Skeletal muscle tissue (tissue), 5 donors: ENCODE measurements around the gene ZBTB1. TPM values are rescaled to one million over a fixed set of nuclear protein-coding genes. Genes with fewer than 3 reads are reported as not detected.
A peak's percentile ranks its signal among the peaks of the same experiment; 100 is the strongest.
"Not testable (repeated sequence)": the region's sequence is repeated elsewhere in the genome, so short reads cannot be mapped to it uniquely, and the experiment has no call there.

ENCODE experiments used
- H3K27ac ChIP-seq: one replicate; pipeline ENCODE4 v1.7.0; 2013; ENCODE audit warnings: mild to moderate bottlenecking, low read depth, low read length, inconsistent platforms
- H3K27me3 ChIP-seq, 3 donors: one replicate each; pipeline ENCODE4 v1.7.0; 2013; ENCODE audit warnings: low read length in 3 of 3; ENCODE audit not compliant: control insufficient read depth in 3 of 3, insufficient read depth in 3 of 3
- H3K36me3 ChIP-seq, 3 donors: one replicate each; pipeline ENCODE4 v1.7.0; 2013; ENCODE audit warnings: low read length in 3 of 3; ENCODE audit not compliant: control insufficient read depth in 3 of 3, insufficient read depth in 3 of 3
- H3K4me1 ChIP-seq, 3 donors: one replicate each; pipeline ENCODE4 v1.7.0; 2013; ENCODE audit warnings: low read length in 3 of 3, mild to moderate bottlenecking in 3 of 3; ENCODE audit not compliant: control insufficient read depth in 3 of 3, insufficient read depth in 3 of 3
- H3K4me3 ChIP-seq, 3 donors: one replicate each; pipeline ENCODE4 v1.7.0; 2013; ENCODE audit warnings: low read length in 3 of 3
- H3K9ac ChIP-seq, 3 donors: one replicate each; pipeline ENCODE4 v1.7.0; 2013; ENCODE audit warnings: low read length in 3 of 3, mild to moderate bottlenecking in 3 of 3, moderate library complexity in 2 of 3, low read depth in 1 of 3
- H3K9me3 ChIP-seq, 3 donors: one replicate each; pipeline ENCODE4 v1.7.0; 2013; ENCODE audit warnings: low read length in 3 of 3; ENCODE audit not compliant: control insufficient read depth in 3 of 3
- small RNA-seq: library from RNA; depleted of rRNA; stranded (forward); fragments of <200 nt; gene quantifications from one replicate; pipeline ENCODE3, GENCODE V24; 2014
- total RNA-seq: library from RNA; depleted of rRNA; stranded (reverse); fragments of >200 nt; gene quantifications from one replicate; pipeline ENCODE4 v1.2.3, GENCODE V29; 2014
- donor health status: Osteomylitis.

Gene ZBTB1
- total RNA-seq, 1 donor from 2014 or later = 32.9 TPM

DNA sequence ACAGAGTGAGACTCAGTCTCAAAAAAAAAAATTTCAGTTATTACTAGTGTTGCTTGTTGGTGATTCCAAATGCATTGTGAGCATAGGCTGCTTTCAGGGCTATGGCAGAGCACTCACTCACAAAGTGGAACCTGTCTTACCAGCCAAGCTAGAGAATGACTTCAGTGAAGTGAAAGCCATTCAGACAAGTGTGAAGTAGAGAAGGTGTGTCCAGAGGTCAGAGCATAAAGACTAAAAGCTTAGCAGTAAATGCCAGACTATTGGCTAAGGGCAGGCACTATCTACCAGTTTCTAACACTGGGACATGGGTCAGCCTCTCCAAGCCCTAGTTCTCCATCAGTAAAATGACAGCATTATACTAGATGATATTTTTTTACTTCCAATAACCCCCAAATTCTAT, 57.9 kb downstream of the ZBTB1 start:
- Histone ChIP-seq H3K36me3 (no peaks in the 10 kb centered on the region), H3K4me1 (peaks cover 7 to 14% (median 10%) of the 10 kb centered on the region in 3 donors), H3K4me3 (no peak overlapping the region), H3K27ac (no peak overlapping the region), H3K27me3 (no peaks in the 10 kb centered on the region), H3K9me3 (no peaks in the 10 kb centered on the region), H3K9ac (no peak overlapping the region)

DNA sequence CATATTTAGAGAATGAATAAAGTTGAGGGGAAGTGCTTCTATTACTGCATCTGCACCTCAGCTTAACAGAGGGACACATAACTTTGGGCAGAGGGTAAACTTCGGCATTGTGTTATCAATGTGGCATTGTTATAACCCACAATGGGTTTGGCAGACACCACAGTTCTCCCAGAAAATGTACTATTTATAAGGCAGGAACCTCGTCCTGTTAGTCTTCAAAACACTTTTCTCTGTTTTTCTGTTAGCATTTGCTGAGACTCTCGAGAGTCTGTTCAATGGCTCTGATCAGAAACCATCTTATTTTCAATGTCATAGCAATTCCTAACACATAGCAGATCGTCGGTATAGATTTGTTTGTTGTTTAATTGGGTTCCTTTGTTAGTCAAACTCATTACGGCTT, 59.1 kb downstream of the ZBTB1 start:
- Histone ChIP-seq H3K4me3 (no peak overlapping the region), H3K4me1 (peaks cover 8 to 19% (median 10%) of the 10 kb centered on the region in 3 donors), H3K9me3 (no peaks in the 10 kb centered on the region), H3K36me3 (no peaks in the 10 kb centered on the region), H3K9ac (no peak overlapping the region), H3K27ac (no peak overlapping the region), H3K27me3 (no peaks in the 10 kb centered on the region)

DNA sequence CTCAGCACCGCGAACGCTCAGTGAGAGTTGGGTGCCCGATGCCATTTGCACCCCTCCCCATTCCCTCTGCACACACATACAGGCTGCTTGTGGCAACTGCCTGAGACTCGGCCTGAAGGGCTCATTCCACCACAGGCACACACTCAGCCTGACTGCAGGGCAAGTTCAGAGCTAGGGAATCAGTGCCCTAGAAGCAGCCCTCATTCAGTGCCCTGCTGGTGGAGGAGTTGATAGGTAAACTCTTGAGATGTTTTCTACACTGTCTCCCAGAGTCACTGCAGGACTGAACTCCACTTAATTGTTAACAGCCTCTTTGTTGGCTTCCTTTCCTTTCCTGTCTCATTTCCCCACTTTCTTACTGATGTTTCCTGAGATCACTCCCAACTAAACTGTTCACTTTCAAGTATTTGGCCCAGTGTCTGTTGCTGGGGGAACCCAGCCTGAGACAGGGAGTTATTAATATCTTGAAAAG, 62.1 kb downstream of the ZBTB1 start:
- H3K4me1 ChIP-seq = peaks cover 10 to 21% (median 19%) of the 10 kb centered on the region in 3 donors
- H3K27me3 ChIP-seq = no peaks in the 10 kb centered on the region
- H3K27ac ChIP-seq = peak overlapping the region; percentile 19
- H3K9ac ChIP-seq = peak overlapping the region in 1 of 3 donors; percentile 40
- H3K9me3 ChIP-seq = no peaks in the 10 kb centered on the region
- no peak overlapping the region for H3K4me3 ChIP-seq
- no peaks in the 10 kb centered on the region for H3K36me3 ChIP-seq

DNA sequence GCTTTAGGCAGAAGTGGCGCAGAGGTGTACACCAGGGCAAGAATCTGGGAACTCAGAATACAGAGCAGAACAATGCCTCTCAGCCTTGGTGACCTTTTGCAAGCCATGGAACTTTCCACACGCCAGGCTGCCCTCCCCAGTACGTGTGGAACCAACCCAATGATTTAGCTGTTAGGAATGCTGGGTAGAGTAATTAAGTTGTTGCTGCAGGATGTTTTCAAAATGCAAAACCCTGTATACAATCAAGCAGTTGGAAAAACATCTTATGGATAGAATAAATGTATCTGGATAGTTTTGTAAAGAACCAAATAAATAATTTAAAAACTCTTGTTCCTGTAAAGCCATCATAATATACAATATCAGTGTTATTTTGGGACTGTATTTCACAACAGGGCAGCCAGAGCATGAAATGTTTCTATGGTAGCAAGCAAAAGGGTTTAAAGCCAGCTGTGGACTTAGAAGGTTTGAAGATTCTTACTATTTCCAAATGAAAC, 64.6 kb downstream of the ZBTB1 start:
- Histone ChIP-seq H3K27me3 (no peaks in the 10 kb centered on the region), H3K4me3 (peak overlapping the region in 2 of 3 donors; percentile 4 to 24), H3K36me3 (no peaks in the 10 kb centered on the region), H3K27ac (peak overlapping the region; percentile 67), H3K9me3 (no peaks in the 10 kb centered on the region), H3K9ac (peak overlapping the region; percentile 24 to 54 (median 42)), H3K4me1 (peaks cover 21 to 36% (median 30%) of the 10 kb centered on the region in 3 donors)

DNA sequence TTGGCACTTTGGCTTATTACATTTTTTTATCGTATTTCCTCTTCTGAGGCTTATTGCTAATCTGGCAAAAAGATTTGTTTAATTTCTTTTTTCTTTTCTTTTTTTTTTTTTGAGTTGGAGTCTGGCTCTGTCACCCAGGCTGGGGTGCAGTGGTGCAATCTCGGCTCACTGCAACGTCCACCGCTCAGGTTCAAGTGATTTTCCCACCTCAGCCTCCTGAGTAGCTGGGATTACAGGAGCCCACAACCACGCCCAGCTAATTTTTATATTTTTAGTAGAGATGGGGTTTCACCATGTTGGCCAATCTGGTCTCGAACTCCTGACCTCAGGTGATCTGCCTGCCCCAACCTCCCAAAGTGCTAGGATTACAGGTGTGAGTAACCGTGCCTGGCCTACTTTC, 65.1 kb downstream of the ZBTB1 start:
- H3K27ac ChIP-seq = peak overlapping the region; percentile 67
- H3K9me3 ChIP-seq, H3K4me3 ChIP-seq, H3K27me3 ChIP-seq, H3K36me3 ChIP-seq: not testable (repeated sequence)
- peak overlapping the region in 2 of 3 donors; percentile 24 to 54 for H3K9ac ChIP-seq
- peaks cover 25 to 39% (median 30%) of the 10 kb centered on the region in 3 donors for H3K4me1 ChIP-seq

DNA sequence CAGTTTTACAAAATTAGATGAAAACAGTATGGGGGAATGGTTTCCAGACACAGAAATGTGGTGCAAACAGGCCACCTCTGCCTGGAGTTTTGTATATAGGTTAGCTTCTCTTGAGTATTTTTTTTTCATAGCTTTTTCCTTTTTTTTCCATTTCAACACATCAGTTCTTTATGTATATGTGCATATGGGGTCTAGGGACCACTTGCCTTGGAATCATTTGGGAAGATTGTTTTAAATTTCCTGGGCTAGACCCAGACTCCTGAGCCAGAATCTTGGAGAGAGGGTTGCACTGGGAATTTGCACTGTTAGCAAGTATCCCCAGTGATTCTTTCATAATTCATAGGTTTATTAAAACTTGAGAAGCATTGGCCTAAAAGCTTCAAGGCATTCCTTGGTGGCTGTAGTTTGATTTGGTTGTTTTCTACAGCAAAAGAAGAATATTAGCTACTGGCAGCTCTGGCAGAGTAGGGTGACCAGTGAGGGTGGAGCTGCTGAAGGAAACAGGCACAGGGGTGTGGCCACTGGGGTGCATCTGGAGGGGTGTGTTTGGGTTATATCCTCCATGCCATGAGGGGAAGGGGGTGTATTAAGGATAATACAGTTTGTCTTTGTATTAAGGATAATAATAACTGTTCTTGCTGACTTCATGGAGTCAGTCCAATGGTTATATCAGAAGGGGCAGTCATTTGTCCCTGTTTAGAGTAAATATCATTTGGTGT, 68.0 kb downstream of the ZBTB1 start:
- Histone ChIP-seq H3K4me1 (peaks cover 21 to 38% (median 22%) of the 10 kb centered on the region in 3 donors), H3K9ac (peak overlapping the region in 1 of 3 donors; percentile 20), H3K9me3 (no peaks in the 10 kb centered on the region), H3K27me3 (no peaks in the 10 kb centered on the region), H3K4me3 (no peak overlapping the region), H3K27ac (peak overlapping the region; percentile 36), H3K36me3 (no peaks in the 10 kb centered on the region)

DNA sequence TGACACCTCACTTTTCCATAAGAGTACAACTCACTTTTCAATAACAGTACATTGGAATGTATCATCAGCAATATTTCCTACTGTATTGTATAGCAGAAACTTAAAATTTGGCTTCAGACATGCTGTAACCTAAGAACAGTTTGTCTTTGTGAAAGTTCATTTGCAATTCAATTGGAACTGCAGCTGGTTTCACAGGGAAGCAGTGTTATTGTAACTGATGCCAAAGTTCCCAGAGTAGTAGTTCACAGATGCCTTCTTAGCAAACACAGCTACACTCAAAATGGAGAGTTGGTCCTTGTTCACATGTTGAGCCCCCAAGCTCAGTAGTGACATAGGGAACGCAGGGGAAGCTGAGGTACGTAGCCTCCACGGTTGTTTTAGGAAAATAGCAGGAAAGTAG, 68.5 kb downstream of the ZBTB1 start:
- H3K27me3 ChIP-seq = no peaks in the 10 kb centered on the region
- H3K4me3 ChIP-seq = peak overlapping the region in 1 of 3 donors; percentile 38
- H3K9me3 ChIP-seq = no peaks in the 10 kb centered on the region
- H3K27ac ChIP-seq = peak overlapping the region; percentile 90
- peaks cover 21 to 38% (median 22%) of the 10 kb centered on the region in 3 donors for H3K4me1 ChIP-seq
- no peaks in the 10 kb centered on the region for H3K36me3 ChIP-seq
- no peak overlapping the region for H3K9ac ChIP-seq

Small RNA genes within 50 kb of the gene (small RNA-seq; reads per million reads assigned to genes)
- not detected for gene AL049869.4

Other genes with a start within 250 kb of the ZBTB1 start
- gene ESR2, start 210.4 kb upstream of the ZBTB1 start, total RNA-seq = 1.0 TPM
- 31.3 TPM for gene MTHFD1, start 116.4 kb upstream of the ZBTB1 start, total RNA-seq
- 0.52 TPM for gene AKAP5, start 39.3 kb upstream of the ZBTB1 start, total RNA-seq
- gene ZBTB25, start 932 bp upstream of the ZBTB1 start, total RNA-seq = 5.7 TPM
- 11.0 TPM for gene HSPA2, start 36.0 kb downstream of the ZBTB1 start, total RNA-seq
- 0.52 TPM for gene PPP1R36, start 45.2 kb downstream of the ZBTB1 start, total RNA-seq
- gene PLEKHG3, start 199.7 kb downstream of the ZBTB1 start, total RNA-seq = 16.7 TPM